ENCODE measurements around the gene GET4. TPM values are rescaled to one million over a fixed set of nuclear protein-coding genes. Genes with fewer than 3 reads are reported as not detected.
"Not testable (repeated sequence)": the region's sequence is repeated elsewhere in the genome, so short reads cannot be mapped to it uniquely, and the experiment has no call there.

The GET4 gene
- total RNA-seq, 2 experiments from 2014 or later, result 22.3 to 27.1 TPM

DNA sequence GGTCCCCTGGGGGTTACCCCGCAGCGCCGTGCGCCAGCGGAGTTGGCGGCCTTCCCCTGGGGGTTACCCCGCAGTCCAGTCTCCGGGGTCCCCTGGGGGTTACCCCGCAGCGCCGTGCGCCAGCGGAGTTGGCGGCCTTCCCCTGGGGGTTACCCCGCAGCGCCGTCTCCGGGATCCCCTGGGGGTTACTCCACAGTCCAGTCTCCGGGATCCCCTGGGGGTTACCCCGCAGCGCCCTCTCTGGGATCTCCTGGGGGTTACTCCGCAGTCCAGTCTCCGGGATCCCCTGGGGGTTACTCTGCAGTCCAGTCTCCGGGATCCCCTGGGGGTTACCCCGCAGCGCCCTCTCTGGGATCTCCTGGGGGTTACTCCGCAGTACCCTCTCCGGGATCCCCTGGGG, 28.6 kb upstream of the GET4 start:
- CTCF ChIA-PET, result interaction anchor here (0.9 to 1.2 kb wide), 2 partner anchors 145 to 526 kb away, joined by 3 read pairs; no protein-coding TSS in a partner anchor
- H3K4me1 Mint-ChIP-seq (ENCODE audit: low read depth); intact Hi-C loops (cut with micrococcal nuclease); H3K27me3 Mint-ChIP-seq; DNase-seq; H3K9me3 Mint-ChIP-seq; POLR2A ChIA-PET; H3K4me3 Mint-ChIP-seq; H3K27ac Mint-ChIP-seq: not testable (repeated sequence)
- peaks cover 33% of the 10 kb centered on the region for H3K36me3 Mint-ChIP-seq

DNA sequence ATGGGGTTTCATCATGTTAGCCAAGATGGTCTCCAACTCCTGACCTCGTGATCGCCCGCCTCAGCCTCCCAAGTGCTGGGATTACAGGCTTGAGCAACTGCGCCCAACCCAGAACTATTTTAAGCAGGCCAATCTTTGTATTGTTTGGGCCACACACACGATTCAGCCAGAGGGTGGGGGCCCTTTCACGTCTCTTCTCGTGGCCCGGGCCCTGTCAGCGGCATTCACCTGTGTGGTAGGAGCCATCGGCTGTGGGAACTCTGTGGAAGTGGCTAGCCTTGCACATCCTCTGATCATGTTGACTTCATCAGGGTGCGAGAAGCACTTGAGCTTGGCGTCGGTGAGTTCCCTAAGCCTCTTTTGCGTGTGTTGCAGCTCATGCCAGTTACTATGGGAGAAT, 27.2 kb upstream of the GET4 start:
- Mint-ChIP-seq H3K9me3 (no peaks in the 10 kb centered on the region), H3K27ac (no peak overlapping the region), H3K4me1 (ENCODE audit: low read depth) (peaks cover 3% of the 10 kb centered on the region), H3K27me3 (no peaks in the 10 kb centered on the region), H3K4me3 (no peak overlapping the region), H3K36me3 (peaks cover 28% of the 10 kb centered on the region)
- CTCF ChIA-PET, result interaction anchor here (1.2 kb wide), 1 partner anchor 527 kb away, joined by 3 read pairs; no protein-coding TSS in a partner anchor
- POLR2A ChIA-PET, result no interaction called here
- intact Hi-C loops (cut with micrococcal nuclease), result no loop called here
- no peak for DNase-seq

- Mint-ChIP-seq H3K27me3 (no peaks in the 10 kb centered on the region), H3K4me3 (no peak overlapping the region), H3K27ac (no peak overlapping the region), H3K9me3 (no peaks in the 10 kb centered on the region), H3K36me3 (peaks cover 31% of the 10 kb centered on the region), H3K4me1 (ENCODE audit: low read depth) (peaks cover 3% of the 10 kb centered on the region)
- no peak for DNase-seq
- ChIA-PET POLR2A (no interaction called here), CTCF (interaction anchor here (0.8 kb wide), 1 partner anchor 23 kb away, joined by 4 read pairs; no protein-coding TSS in a partner anchor)
- intact Hi-C loops (cut with micrococcal nuclease), result no loop called here
Observed at GRCh38 chr7:849781-850180, 26.6 kb upstream of the GET4 start.

DNA sequence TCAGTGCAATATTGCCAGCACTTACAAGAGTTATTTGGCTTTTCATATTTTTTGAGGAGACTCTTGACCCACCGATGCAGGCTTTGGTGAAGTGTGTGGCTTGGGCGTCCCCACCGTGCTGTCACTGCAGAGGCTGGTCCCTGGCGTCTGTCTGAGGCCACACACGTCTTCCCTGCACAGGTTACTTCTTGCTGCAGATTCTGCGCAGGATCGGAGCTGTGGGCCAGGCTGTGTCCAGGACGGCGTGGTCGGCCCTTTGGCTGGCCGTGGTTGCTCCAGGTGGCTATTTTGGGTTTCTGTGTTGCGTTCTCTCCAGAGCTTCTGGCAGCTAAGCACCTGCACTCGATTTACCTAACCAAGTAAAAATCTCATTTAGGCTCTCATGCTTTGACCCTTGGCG, 25.1 kb upstream of the GET4 start:
- H3K36me3 Mint-ChIP-seq, result peaks cover 25% of the 10 kb centered on the region
- ChIA-PET CTCF (no interaction called here), POLR2A (no interaction called here)
- no peaks in the 10 kb centered on the region for H3K9me3 Mint-ChIP-seq
- intact Hi-C loops (cut with micrococcal nuclease), result no loop called here
- H3K4me3 Mint-ChIP-seq, result no peak overlapping the region
- DNase-seq, result no peak
- H3K4me1 Mint-ChIP-seq (ENCODE audit: low read depth), result peaks cover 3% of the 10 kb centered on the region
- H3K27me3 Mint-ChIP-seq, result no peaks in the 10 kb centered on the region
- no peak overlapping the region for H3K27ac Mint-ChIP-seq

- H3K36me3 Mint-ChIP-seq, result peaks cover 27% of the 10 kb centered on the region
Observed at GRCh38 chr7:853366-854117, 22.8 kb upstream of the GET4 start.

DNA sequence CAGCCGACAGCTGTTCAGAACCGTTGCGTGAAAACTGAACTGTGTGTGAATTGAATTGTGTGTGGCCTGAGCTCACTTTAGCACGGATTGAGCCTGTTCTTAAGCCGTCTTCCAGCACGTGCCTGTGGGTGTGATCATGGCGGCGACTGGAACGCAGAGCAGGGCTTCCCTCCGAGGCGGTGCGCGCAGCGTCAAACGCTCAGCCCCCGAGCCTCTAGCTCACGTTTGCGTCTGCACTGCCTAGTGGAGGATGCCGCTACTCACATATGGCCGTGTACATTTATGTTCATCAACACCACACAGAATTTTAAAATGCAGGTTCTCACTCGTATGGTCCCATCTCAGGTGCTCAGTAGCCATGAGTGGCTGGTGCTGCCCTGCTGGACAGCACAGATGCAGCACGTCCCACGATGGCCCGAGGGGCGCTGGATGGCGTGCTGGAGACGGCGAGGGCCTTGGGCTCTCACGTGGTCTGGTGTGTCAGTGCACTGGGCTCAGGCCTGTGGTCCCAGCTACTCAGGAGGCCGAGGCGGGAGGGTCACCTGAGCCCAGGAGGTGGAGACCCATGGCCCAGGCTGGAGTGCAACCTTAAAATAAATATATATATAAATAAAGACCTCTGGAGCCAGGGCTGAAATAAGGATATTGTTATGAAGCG, 22.1 kb upstream of the GET4 start:
- no peak overlapping the region for H3K4me3 Mint-ChIP-seq
- intact Hi-C loops (cut with micrococcal nuclease), result no loop called here

More at GRCh38 chr7:853366-854117, 22.8 kb upstream of the GET4 start:
- DNase-seq, result no peak
- Mint-ChIP-seq H3K4me3 (no peak overlapping the region), H3K4me1 (ENCODE audit: low read depth) (no peaks in the 10 kb centered on the region), H3K27me3 (no peaks in the 10 kb centered on the region), H3K9me3 (no peaks in the 10 kb centered on the region), H3K27ac (no peak overlapping the region)
- ChIA-PET POLR2A (no interaction called here), CTCF (no interaction called here)
- intact Hi-C loops (cut with micrococcal nuclease), result no loop called here

DNA sequence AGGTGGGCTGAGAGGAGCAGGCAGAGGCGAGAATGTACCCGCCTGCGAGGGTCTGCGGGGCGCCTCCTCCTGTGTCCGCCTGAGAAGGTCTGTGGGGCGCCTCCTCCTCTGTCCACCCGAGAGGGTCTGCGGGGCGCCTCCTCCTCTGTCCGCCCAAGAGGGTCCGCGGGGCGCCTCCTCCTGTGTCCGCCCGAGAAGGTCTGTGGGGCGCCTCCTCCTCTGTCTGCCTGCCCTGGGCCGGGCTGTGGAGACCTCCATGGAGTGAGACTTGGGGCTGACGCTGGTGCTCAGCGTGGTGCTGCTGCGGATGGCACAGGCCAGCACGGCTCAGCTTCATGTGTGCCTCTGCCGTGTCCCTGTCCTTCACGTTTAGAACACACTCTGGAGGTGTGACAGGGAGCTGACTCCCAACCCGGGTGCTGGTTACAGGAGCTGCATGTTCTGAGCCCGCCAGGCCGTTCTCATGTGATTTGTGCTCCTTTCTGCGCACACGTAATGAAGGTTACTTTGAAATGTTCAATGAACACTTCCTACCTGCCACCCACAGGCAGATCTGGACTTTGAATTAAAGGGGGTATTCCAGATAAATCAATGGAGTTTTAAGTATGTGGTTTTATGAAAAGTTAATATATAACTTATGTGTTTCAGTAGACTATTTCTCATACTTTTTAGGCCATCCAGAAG, 20.5 kb upstream of the GET4 start:
- Mint-ChIP-seq H3K27me3 (no peaks in the 10 kb centered on the region), H3K4me1 (ENCODE audit: low read depth) (no peaks in the 10 kb centered on the region), H3K4me3 (no peak overlapping the region), H3K9me3 (no peaks in the 10 kb centered on the region), H3K36me3 (peaks cover 32% of the 10 kb centered on the region), H3K27ac (no peak overlapping the region)
- ChIA-PET POLR2A (no interaction called here), CTCF (no interaction called here)
- intact Hi-C loops (cut with micrococcal nuclease), result no loop called here
- DNase-seq, result no peak

More for the DNA sequence above, 22.1 kb upstream of the GET4 start:
- Mint-ChIP-seq H3K36me3 (peaks cover 25% of the 10 kb centered on the region), H3K27me3 (no peaks in the 10 kb centered on the region), H3K9me3 (no peaks in the 10 kb centered on the region), H3K4me1 (ENCODE audit: low read depth) (no peaks in the 10 kb centered on the region), H3K27ac (no peak overlapping the region)
- CTCF ChIA-PET, result no interaction called here
- POLR2A ChIA-PET, result no interaction called here
- DNase-seq, result no peak

GRCh38 chr7:856444-857095, 19.8 kb upstream of the GET4 start:
- no peak for DNase-seq
- no peak overlapping the region for H3K27ac Mint-ChIP-seq
- no peak overlapping the region for H3K4me3 Mint-ChIP-seq
- intact Hi-C loops (cut with micrococcal nuclease), result no loop called here
- no peaks in the 10 kb centered on the region for H3K9me3 Mint-ChIP-seq
- H3K4me1 Mint-ChIP-seq (ENCODE audit: low read depth), result no peaks in the 10 kb centered on the region
- ChIA-PET POLR2A (no interaction called here), CTCF (interaction anchor here (1.6 kb wide), 1 partner anchor 16 kb away, joined by 7 read pairs; no protein-coding TSS in a partner anchor)
- H3K36me3 Mint-ChIP-seq, result peaks cover 37% of the 10 kb centered on the region
- H3K27me3 Mint-ChIP-seq, result no peaks in the 10 kb centered on the region

DNA sequence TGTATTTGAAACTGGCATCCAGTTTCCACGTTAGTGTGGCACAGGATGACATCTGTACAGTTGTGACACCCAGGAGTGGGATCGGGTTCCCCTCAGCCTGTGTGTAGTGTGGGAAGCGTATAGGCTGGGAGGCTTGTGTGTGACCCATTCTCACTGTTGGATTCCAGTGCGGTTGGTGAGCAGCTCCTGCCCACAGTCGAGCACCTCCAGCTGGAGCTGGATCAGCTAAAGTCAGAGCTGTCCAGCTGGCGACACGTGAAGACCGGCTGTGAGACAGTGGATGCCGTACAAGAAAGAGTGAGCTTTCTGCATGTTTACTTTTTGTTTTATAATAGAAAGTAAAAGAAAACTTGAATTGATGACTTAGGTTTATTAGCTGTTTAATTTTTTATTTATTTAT, 18.7 kb upstream of the GET4 start:
- no peak for DNase-seq
- intact Hi-C loops (cut with micrococcal nuclease), result no loop called here
- Mint-ChIP-seq H3K27me3 (no peaks in the 10 kb centered on the region), H3K9me3 (no peaks in the 10 kb centered on the region), H3K4me1 (ENCODE audit: low read depth) (no peaks in the 10 kb centered on the region), H3K4me3 (no peak overlapping the region), H3K27ac (no peak overlapping the region), H3K36me3 (peaks cover 45% of the 10 kb centered on the region)
- POLR2A ChIA-PET, result interaction anchor here (0.6 kb wide), 1 partner anchor 579 kb away, joined by 3 read pairs; no protein-coding TSS in a partner anchor
- CTCF ChIA-PET, result interaction anchor here (0.7 to 1.6 kb wide), 3 partner anchors 11 to 66 kb away, joined by 3 to 7 read pairs (median 6); no protein-coding TSS in a partner anchor

DNA sequence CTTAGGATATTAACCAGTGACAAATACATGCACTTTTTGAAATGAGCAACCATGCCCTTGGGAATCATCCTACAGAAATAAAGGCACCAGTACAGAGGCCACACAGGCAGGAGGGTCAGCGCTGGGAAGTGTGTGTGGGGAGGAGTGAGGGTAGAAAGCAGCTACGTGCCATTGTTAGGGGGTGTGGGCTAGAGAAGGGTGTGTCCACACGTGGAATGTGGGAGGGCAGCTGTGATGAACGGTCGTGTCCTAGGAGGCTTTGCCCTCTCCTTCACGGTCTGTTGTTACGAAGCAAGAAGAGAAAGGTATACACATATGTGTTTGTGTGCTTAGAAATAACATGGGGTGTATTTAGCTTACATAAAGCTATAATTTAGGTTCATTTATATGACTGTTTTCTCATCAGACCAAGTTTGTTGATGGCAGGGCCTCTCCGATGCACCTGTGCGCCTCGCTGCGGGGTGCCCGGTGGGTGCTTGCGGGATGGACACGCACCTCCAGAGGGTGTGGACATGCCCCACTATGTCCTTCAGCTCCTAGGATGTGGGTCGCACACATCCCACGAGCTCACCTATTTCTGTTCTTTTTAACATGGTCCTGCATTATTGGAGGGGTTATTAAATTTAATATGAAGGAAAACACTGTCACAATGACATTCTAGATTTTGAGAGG, 16.9 kb upstream of the GET4 start:
- H3K4me3 Mint-ChIP-seq, result no peak overlapping the region
- H3K27ac Mint-ChIP-seq, result no peak overlapping the region
- H3K36me3 Mint-ChIP-seq, result peaks cover 36% of the 10 kb centered on the region
- ChIA-PET CTCF (interaction anchor here (0.8 to 1.9 kb wide), 2 partner anchors 11 to 14 kb away, joined by 3 to 9 read pairs; no protein-coding TSS in a partner anchor), POLR2A (interaction anchor here (0.6 kb wide), 1 partner anchor 11 kb away, joined by 3 read pairs; no protein-coding TSS in a partner anchor)
- H3K9me3 Mint-ChIP-seq, result no peaks in the 10 kb centered on the region
- intact Hi-C loops (cut with micrococcal nuclease), result no loop called here
- no peaks in the 10 kb centered on the region for H3K27me3 Mint-ChIP-seq
- no peaks in the 10 kb centered on the region for H3K4me1 Mint-ChIP-seq (ENCODE audit: low read depth)
- DNase-seq, result no peak

GRCh38 chr7:860149-860548, 16.2 kb upstream of the GET4 start:
- Mint-ChIP-seq H3K4me3 (no peak overlapping the region), H3K27ac (no peak overlapping the region), H3K36me3 (peaks cover 39% of the 10 kb centered on the region), H3K27me3 (no peaks in the 10 kb centered on the region), H3K9me3 (no peaks in the 10 kb centered on the region), H3K4me1 (ENCODE audit: low read depth) (no peaks in the 10 kb centered on the region)
- POLR2A ChIA-PET, result interaction anchor here (0.6 kb wide), 1 partner anchor 10 kb away, joined by 3 read pairs; no protein-coding TSS in a partner anchor
- DNase-seq, result no peak
- intact Hi-C loops (cut with micrococcal nuclease), result no loop called here
- CTCF ChIA-PET, result interaction anchor here (1.9 kb wide), 1 partner anchor 13 kb away, joined by 9 read pairs; no protein-coding TSS in a partner anchor
